ENCODE data around the gene TTLL3. TPM values are rescaled to one million over a fixed set of nuclear protein-coding genes. Genes with fewer than 3 reads are reported as not detected.

Gene TTLL3
- total and polyA plus RNA-seq, 2 of the 13 experiments (the other 11 are each of a cell fraction or from before 2014, with no cell fraction given): 9.5 to 51.2 TPM

GRCh38 chr3:9769426-9770275 lies 40.4 kb upstream of the TTLL3 start, which contains the start of gene CAMK1 (continued):
- TF ChIP-seq PRDM10 (CRISPR knock-in tag; IDR thresholded peaks at IDR 0.05; ENCODE audit: low read depth) (no peak), NR2F6 (IDR thresholded peaks at IDR 0.05) (no peak), NR2F6 (CRISPR knock-in tag; IDR thresholded peaks at IDR 0.05) (peak; percentile 14; the same call in 1 of the 2 replicates), TGIF2 (CRISPR knock-in tag; IDR thresholded peaks at IDR 0.05) (no peak), WIZ (CRISPR knock-in tag; IDR thresholded peaks at IDR 0.05) (peak; percentile 8; the same call in 1 of the 2 replicates), SMARCE1 (IDR thresholded peaks at IDR 0.05; ENCODE audit: borderline replicate concordance) (no peak), NR0B2 (CRISPR knock-in tag; IDR thresholded peaks at IDR 0.05) (no peak), ZNF276 (CRISPR knock-in tag; IDR thresholded peaks at IDR 0.05; ENCODE audit: low read depth) (no peak), ARNT2 (CRISPR knock-in tag; IDR thresholded peaks at IDR 0.05; ENCODE audit: low read depth) (peak; percentile 48; the same call in 1 of the 2 replicates), ISX (CRISPR knock-in tag; conservative IDR thresholded peaks at IDR 0.05) (no peak), LBX2 (CRISPR knock-in tag; IDR thresholded peaks at IDR 0.05; ENCODE audit: borderline replicate concordance) (0 out of 2 replicates have a peak, but pooled peaks have one; percentile 49), POLR2A (IDR thresholded peaks at IDR 0.05; ENCODE audit: insufficient read depth in 1 of 2, low read depth in 2 of 2, low read length in 2 of 2) (peak in 1 of 2 experiments; percentile 79; a peak in 2 of 4 replicates)
- TF ChIP-seq, protein P1, sequence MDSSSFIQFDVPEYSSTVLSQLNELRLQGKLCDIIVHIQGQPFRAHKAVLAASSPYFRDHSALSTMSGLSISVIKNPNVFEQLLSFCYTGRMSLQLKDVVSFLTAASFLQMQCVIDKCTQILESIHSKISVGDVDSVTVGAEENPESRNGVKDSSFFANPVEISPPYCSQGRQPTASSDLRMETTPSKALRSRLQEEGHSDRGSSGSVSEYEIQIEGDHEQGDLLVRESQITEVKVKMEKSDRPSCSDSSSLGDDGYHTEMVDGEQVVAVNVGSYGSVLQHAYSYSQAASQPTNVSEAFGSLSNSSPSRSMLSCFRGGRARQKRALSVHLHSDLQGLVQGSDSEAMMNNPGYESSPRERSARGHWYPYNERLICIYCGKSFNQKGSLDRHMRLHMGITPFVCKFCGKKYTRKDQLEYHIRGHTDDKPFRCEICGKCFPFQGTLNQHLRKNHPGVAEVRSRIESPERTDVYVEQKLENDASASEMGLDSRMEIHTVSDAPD (CRISPR knock-in tag; IDR thresholded peaks at IDR 0.05): no peak
- TF ChIP-seq, protein P2, sequence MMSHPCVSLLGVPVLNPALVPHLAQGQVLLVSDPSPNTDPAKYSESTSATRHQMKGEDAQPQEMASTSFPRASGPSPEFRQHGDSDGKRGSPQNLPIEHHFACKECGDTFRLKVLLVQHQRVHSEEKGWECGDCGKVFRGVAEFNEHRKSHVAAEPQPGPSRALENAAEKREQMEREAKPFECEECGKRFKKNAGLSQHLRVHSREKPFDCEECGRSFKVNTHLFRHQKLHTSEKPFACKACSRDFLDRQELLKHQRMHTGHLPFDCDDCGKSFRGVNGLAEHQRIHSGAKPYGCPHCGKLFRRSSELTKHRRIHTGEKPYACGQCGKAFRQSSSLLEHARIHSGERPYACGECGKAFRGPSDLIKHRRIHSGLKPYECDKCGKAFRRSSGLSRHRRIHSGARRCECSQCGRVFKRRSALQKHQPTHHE (CRISPR knock-in tag; IDR thresholded peaks at IDR 0.05; ENCODE audit: borderline replicate concordance): no peak
- TF ChIP-seq, protein P3, sequence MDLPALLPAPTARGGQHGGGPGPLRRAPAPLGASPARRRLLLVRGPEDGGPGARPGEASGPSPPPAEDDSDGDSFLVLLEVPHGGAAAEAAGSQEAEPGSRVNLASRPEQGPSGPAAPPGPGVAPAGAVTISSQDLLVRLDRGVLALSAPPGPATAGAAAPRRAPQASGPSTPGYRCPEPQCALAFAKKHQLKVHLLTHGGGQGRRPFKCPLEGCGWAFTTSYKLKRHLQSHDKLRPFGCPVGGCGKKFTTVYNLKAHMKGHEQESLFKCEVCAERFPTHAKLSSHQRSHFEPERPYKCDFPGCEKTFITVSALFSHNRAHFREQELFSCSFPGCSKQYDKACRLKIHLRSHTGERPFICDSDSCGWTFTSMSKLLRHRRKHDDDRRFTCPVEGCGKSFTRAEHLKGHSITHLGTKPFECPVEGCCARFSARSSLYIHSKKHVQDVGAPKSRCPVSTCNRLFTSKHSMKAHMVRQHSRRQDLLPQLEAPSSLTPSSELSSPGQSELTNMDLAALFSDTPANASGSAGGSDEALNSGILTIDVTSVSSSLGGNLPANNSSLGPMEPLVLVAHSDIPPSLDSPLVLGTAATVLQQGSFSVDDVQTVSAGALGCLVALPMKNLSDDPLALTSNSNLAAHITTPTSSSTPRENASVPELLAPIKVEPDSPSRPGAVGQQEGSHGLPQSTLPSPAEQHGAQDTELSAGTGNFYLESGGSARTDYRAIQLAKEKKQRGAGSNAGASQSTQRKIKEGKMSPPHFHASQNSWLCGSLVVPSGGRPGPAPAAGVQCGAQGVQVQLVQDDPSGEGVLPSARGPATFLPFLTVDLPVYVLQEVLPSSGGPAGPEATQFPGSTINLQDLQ (CRISPR knock-in tag; IDR thresholded peaks at IDR 0.05): no peak

Measured in HepG2 (cell line).